Measurements from ENCODE around the gene PRSS36. TPM values are rescaled to one million over a fixed set of nuclear protein-coding genes. Genes with fewer than 3 reads are reported as not detected.

The PRSS36 gene
- total and polyA plus RNA-seq, 10 donors, result 0.70 to 2.6 (median 1.5) TPM; not detected in 1

DNA sequence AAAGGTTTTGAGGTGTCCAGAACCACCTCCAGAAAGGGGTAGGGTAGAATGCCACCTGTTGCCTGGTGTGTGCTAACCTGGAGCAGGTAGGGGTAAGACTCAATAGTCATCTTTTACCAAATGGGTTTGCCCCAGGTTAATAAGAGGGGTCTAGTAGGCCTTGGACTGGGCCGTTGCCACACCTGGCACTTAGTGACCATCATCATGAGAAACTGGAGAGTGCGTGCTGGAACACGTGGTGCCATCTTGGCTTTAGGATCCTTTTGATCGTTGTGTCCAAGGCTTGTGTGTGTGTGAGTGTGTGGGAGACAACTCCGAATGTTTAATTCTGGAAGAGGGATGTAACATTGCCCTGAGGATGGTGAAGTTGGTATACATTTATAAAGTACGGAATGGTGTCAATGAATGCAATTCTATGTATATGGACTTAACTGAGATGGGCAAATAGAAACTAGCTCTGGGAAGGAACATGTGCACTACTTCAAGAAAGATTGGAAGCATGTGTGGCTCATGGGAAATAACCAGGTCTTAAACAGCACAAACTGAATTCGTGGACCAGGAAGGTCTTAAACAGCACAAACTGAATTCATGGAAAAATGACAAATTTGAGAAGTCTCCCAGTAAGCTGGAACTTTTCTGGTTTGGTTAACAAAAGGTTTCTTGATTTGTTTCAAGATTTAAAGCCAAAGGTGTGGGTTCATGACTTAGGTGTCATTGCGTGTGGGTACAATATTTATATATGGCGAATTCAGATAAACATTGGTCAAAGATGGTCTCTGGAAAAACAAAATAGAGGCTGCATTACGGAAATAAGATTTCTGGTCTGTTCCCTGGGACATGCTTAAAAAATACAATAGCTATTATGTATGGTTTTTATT is 37.3 kb upstream of the PRSS36 start:
- Histone ChIP-seq H3K36me3 (peaks cover 9 to 100% (median 99%) of the 10 kb centered on the region in 6 donors), H3K4me1 (peaks cover 28 to 99% (median 64%) of the 10 kb centered on the region in 6 donors), H3K27ac (peak overlapping the region in 2 of 8 donors; percentile 14 to 47), H3K27me3 (replicated peaks in 1 of 7) (no peaks in the 10 kb centered on the region), H3K9me3 (no peaks in the 10 kb centered on the region), H3K4me3 (no peak overlapping the region)
- intact Hi-C loops (cut with DNase I; ENCODE audit: low total_unique reads), result no loop called here
- DNase-seq, result peak; percentile 7
- TF ChIP-seq CTCF (IDR thresholded peaks at IDR 0.05 in 8 of 11, conservative IDR thresholded peaks at IDR 0.05 in 3 of 11), result no peak
- TF ChIP-seq POLR2AphosphoS5 (IDR thresholded peaks at IDR 0.05), result peak in 2 of 3 donors; percentile 10 to 53
- 80 to 90% (median 87%) methylated on average over 10 of the region's 10 CpGs for WGBS, 5 donors

DNA sequence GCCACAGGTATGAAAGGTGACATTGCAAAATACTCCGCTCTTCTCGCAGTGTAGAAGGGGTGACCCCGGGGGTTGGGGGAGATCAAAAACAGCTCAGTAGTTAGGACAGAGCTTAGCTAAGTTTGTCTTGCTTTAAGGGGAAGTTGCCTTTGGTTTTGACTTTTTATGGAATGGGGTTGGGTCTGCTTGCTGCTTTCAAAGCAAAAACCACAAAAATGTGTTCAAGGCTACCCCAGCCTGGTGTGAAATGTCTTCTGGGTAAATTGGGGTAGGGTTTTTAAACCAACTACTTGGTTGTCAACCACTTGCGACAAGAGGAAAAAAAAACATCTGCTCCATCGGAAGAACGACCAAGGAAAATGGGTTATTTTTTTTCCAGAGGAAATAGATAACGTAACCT is 36.3 kb upstream of the PRSS36 start:
- Histone ChIP-seq H3K36me3 (peaks cover 6 to 94% (median 89%) of the 10 kb centered on the region in 6 donors), H3K27ac (peak overlapping the region in 5 of 8 donors; percentile 14 to 60 (median 47)), H3K4me1 (peaks cover 36 to 99% (median 66%) of the 10 kb centered on the region in 6 donors), H3K9me3 (no peaks in the 10 kb centered on the region), H3K4me3 (peak overlapping the region in 1 of 8 donors; percentile 9), H3K27me3 (replicated peaks in 1 of 7) (no peaks in the 10 kb centered on the region)
- intact Hi-C loops (cut with DNase I; ENCODE audit: low total_unique reads), result no loop called here
- peak; percentile 4 for DNase-seq
- WGBS, 5 donors, result 47 to 55% (median 53%) methylated on average over 7 of the region's 7 CpGs
- TF ChIP-seq POLR2A (IDR thresholded peaks at IDR 0.05), result no peak
- no peak for TF ChIP-seq POLR2AphosphoS5 (IDR thresholded peaks at IDR 0.05)
- no peak for TF ChIP-seq CTCF (IDR thresholded peaks at IDR 0.05 in 8 of 11, conservative IDR thresholded peaks at IDR 0.05 in 3 of 11)

DNA sequence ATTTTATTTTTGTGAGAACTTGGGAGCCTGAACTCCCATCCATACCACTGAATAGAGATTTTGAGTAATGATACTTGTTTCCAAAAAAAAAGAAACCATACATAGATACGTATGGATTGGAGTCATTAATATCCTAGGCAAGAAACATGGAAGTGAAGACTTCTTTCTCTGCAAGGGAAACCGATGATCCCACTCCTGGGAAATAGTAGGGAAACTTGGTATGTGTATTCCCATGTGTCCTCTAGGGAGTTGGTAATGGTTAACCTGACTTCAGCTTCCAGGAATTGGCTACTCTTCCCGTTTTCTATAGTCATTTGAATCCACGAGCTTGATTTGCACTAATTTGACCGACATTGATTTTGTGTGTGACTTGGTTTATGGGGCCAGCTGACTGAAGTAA is 35.5 kb upstream of the PRSS36 start:
- Histone ChIP-seq H3K9me3 (no peaks in the 10 kb centered on the region), H3K4me1 (peaks cover 36 to 96% (median 65%) of the 10 kb centered on the region in 6 donors), H3K4me3 (no peak overlapping the region), H3K36me3 (peaks cover 3 to 86% (median 80%) of the 10 kb centered on the region in 6 donors), H3K27ac (peak overlapping the region in 4 of 8 donors; percentile 14 to 60 (median 38)), H3K27me3 (replicated peaks in 1 of 7) (no peaks in the 10 kb centered on the region)
- TF ChIP-seq POLR2AphosphoS5 (IDR thresholded peaks at IDR 0.05), result no peak
- no peak for TF ChIP-seq CTCF (IDR thresholded peaks at IDR 0.05 in 8 of 11, conservative IDR thresholded peaks at IDR 0.05 in 3 of 11)
- TF ChIP-seq POLR2A (IDR thresholded peaks at IDR 0.05), result no peak
- WGBS, 5 donors, result 67 to 87% (median 73%) methylated on average over 5 of the region's 5 CpGs
- DNase-seq, result no peak
- intact Hi-C loops (cut with DNase I; ENCODE audit: low total_unique reads), result no loop called here

GRCh38 chr16:31184888-31185287 is 35.0 kb upstream of the PRSS36 start:
- intact Hi-C loops (cut with DNase I; ENCODE audit: low total_unique reads), result no loop called here
- Histone ChIP-seq H3K9me3 (no peaks in the 10 kb centered on the region), H3K4me1 (peaks cover 36 to 91% (median 65%) of the 10 kb centered on the region in 6 donors), H3K4me3 (no peak overlapping the region), H3K27ac (no peak overlapping the region), H3K27me3 (replicated peaks in 1 of 7) (no peaks in the 10 kb centered on the region), H3K36me3 (peaks cover 3 to 81% (median 76%) of the 10 kb centered on the region in 6 donors)
- whole genome bisulfite sequencing, 5 donors, result 89 to 96% (median 95%) methylated on average over 14 of the region's 14 CpGs
- TF ChIP-seq POLR2A (IDR thresholded peaks at IDR 0.05), result no peak
- peak in 1 of 3 donors; percentile 51 for TF ChIP-seq POLR2AphosphoS5 (IDR thresholded peaks at IDR 0.05)
- DNase-seq, result peak; percentile 63
